ENCODE data around the gene POLR2H. TPM values are rescaled to one million over a fixed set of nuclear protein-coding genes. Genes with fewer than 3 reads are reported as not detected.

Gene POLR2H
- total RNA-seq, 1 donor from 2014 or later = 48.1 TPM

- H3K27ac Mint-ChIP-seq (ENCODE audit: unreplicated experiment) = peak overlapping the region; percentile 86
- no peak for DNase-seq
- H3K27me3 Mint-ChIP-seq (ENCODE audit: unreplicated experiment) = peaks cover 16% of the 10 kb centered on the region
- H3K4me1 Mint-ChIP-seq (ENCODE audit: low read depth, unreplicated experiment) = peaks cover 26% of the 10 kb centered on the region
- H3K4me3 Mint-ChIP-seq (ENCODE audit: unreplicated experiment) = peak overlapping the region; percentile 78
- peaks cover 18% of the 10 kb centered on the region for H3K9me3 Mint-ChIP-seq (ENCODE audit: unreplicated experiment)
- no peaks in the 10 kb centered on the region for H3K36me3 Mint-ChIP-seq (ENCODE audit: unreplicated experiment)
- TF ChIP-seq CTCF (IDR thresholded peaks at IDR 0.05; ENCODE audit: partially characterized antibody, unreplicated experiment) = no peak
These were observed 26.2 kb upstream of the POLR2H start for GRCh38 chr3:184335291-184335660.

GRCh38 chr3:184335661-184336546 lies 25.6 kb upstream of the POLR2H start:
- Mint-ChIP-seq H3K27ac (ENCODE audit: unreplicated experiment) (peak overlapping the region; percentile 95), H3K9me3 (ENCODE audit: unreplicated experiment) (peaks cover 18% of the 10 kb centered on the region), H3K36me3 (ENCODE audit: unreplicated experiment) (no peaks in the 10 kb centered on the region), H3K4me3 (ENCODE audit: unreplicated experiment) (peak overlapping the region; percentile 94), H3K27me3 (ENCODE audit: unreplicated experiment) (peaks cover 16% of the 10 kb centered on the region), H3K4me1 (ENCODE audit: low read depth, unreplicated experiment) (peaks cover 26% of the 10 kb centered on the region)
- peak; percentile 93 for DNase-seq
- no peak for TF ChIP-seq CTCF (IDR thresholded peaks at IDR 0.05; ENCODE audit: partially characterized antibody, unreplicated experiment)

GRCh38 chr3:184336547-184337398 lies 24.7 kb upstream of the POLR2H start:
- H3K27ac Mint-ChIP-seq (ENCODE audit: unreplicated experiment) = peak overlapping the region; percentile 95
- no peak for DNase-seq
- H3K9me3 Mint-ChIP-seq (ENCODE audit: unreplicated experiment) = peaks cover 20% of the 10 kb centered on the region
- peak overlapping the region; percentile 94 for H3K4me3 Mint-ChIP-seq (ENCODE audit: unreplicated experiment)
- H3K27me3 Mint-ChIP-seq (ENCODE audit: unreplicated experiment) = peaks cover 16% of the 10 kb centered on the region
- H3K36me3 Mint-ChIP-seq (ENCODE audit: unreplicated experiment) = no peaks in the 10 kb centered on the region
- H3K4me1 Mint-ChIP-seq (ENCODE audit: low read depth, unreplicated experiment) = peaks cover 28% of the 10 kb centered on the region
- TF ChIP-seq CTCF (IDR thresholded peaks at IDR 0.05; ENCODE audit: partially characterized antibody, unreplicated experiment) = no peak

GRCh38 chr3:184337399-184337714 lies 24.2 kb upstream of the POLR2H start, which contains the start of gene FAM131A:
TSS of gene FAM131A (plus strand) at chr3:184337600. CDS start at chr3:184337631, 31 bp downstream.
- Mint-ChIP-seq H3K9me3 (ENCODE audit: unreplicated experiment) (peaks cover 19% of the 10 kb centered on the region), H3K27ac (ENCODE audit: unreplicated experiment) (peak within 1 kb of the TSS; percentile 95), H3K4me3 (ENCODE audit: unreplicated experiment) (peak within 1 kb of the TSS; percentile 94), H3K4me1 (ENCODE audit: low read depth, unreplicated experiment) (peaks cover 28% of the 10 kb centered on the region), H3K27me3 (ENCODE audit: unreplicated experiment) (peaks cover 16% of the 10 kb centered on the region), H3K36me3 (ENCODE audit: unreplicated experiment) (no peaks in the 10 kb centered on the region)
- no peak for TF ChIP-seq CTCF (IDR thresholded peaks at IDR 0.05; ENCODE audit: partially characterized antibody, unreplicated experiment)
- no peak for DNase-seq
